Measurements from ENCODE around the gene ESRRA. TPM values are rescaled to one million over a fixed set of nuclear protein-coding genes. Genes with fewer than 3 reads are reported as not detected.

Gene ESRRA
- total RNA-seq, 6 experiments from 2014 or later: 18.9 to 25.0 (median 21.7) TPM

- Mint-ChIP-seq H3K27me3 (ENCODE audit: insufficient read depth) (peaks cover 5% of the 10 kb centered on the region; the same call in 1 of the 2 replicates), H3K4me3 (no peak within 1 kb of the TSS), H3K27ac (no peak within 1 kb of the TSS), H3K36me3 (ENCODE audit: low read depth) (no peaks in the 10 kb centered on the region), H3K9me3 (no peaks in the 10 kb centered on the region), H3K4me1 (ENCODE audit: low read depth) (peaks cover 8% of the 10 kb centered on the region)
- TF ChIP-seq CTCF (IDR thresholded peaks at IDR 0.05): no peak
- no peak for DNase-seq
Observed at GRCh38 chr11:64339754-64340408, 34.6 kb downstream of the ESRRA start, which contains the start of gene CCDC88B. TSS of gene CCDC88B (plus strand) at chr11:64340204. CDS start at chr11:64340267, 63 bp downstream.

GRCh38 chr11:64340671-64341335 is 35.5 kb downstream of the ESRRA start:
- peaks cover 8% of the 10 kb centered on the region; the same call in 1 of the 2 replicates for H3K27me3 Mint-ChIP-seq (ENCODE audit: insufficient read depth)

DNA sequence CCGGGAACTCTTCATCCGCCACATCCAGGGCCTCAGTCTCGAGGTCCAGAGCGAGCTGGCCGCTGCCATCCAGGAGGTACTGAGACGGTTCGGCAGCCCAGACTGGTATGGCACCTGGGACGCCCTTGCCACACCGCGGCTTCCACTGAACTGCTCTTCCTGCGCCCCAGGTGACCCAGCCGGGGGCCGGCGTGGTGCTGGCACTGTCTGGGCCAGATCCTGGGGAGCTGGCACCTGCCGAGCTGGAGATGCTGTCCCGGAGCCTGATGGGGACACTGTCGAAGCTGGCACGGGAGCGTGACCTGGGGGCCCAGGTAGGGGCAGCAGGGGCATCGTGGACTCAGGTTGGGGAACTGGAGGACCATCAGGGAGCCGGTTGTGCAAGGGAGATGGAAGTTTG is 36.1 kb downstream of the ESRRA start:
- TF ChIP-seq CTCF (IDR thresholded peaks at IDR 0.05): no peak
- Mint-ChIP-seq H3K9me3 (no peaks in the 10 kb centered on the region), H3K36me3 (ENCODE audit: low read depth) (no peaks in the 10 kb centered on the region), H3K27ac (no peak overlapping the region), H3K4me1 (ENCODE audit: low read depth) (no peaks in the 10 kb centered on the region), H3K27me3 (ENCODE audit: insufficient read depth) (peaks cover 8% of the 10 kb centered on the region; the same call in 1 of the 2 replicates), H3K4me3 (no peak overlapping the region)
- no peak for DNase-seq

More at GRCh38 chr11:64340671-64341335, 35.5 kb downstream of the ESRRA start:
- Mint-ChIP-seq H3K27ac (no peak overlapping the region), H3K36me3 (ENCODE audit: low read depth) (no peaks in the 10 kb centered on the region), H3K4me3 (no peak overlapping the region), H3K4me1 (ENCODE audit: low read depth) (no peaks in the 10 kb centered on the region), H3K9me3 (no peaks in the 10 kb centered on the region)
- DNase-seq: no peak
- no peak; the same call in 1 of the 2 replicates for TF ChIP-seq CTCF (IDR thresholded peaks at IDR 0.05)

GRCh38 chr11:64341851-64342791 is 36.8 kb downstream of the ESRRA start:
- DNase-seq: peak; percentile 88
- Mint-ChIP-seq H3K4me3 (peak overlapping the region; percentile 66), H3K36me3 (ENCODE audit: low read depth) (no peaks in the 10 kb centered on the region), H3K9me3 (no peaks in the 10 kb centered on the region), H3K4me1 (ENCODE audit: low read depth) (no peaks in the 10 kb centered on the region), H3K27me3 (ENCODE audit: insufficient read depth) (peaks cover 8% of the 10 kb centered on the region; the same call in 1 of the 2 replicates), H3K27ac (peak overlapping the region; percentile 68)
- TF ChIP-seq CTCF (IDR thresholded peaks at IDR 0.05): peak; percentile 74
